Cardiac muscle cell (in vitro differentiated cells and primary cell): ENCODE results near the gene REPIN1. TPM values are rescaled to one million over a fixed set of nuclear protein-coding genes. Genes with fewer than 3 reads are reported as not detected.

ENCODE experiments used
- DNase-seq, 2 donors: peaks; one replicate each; pipeline versions ENCODE4 v3.0.0 to v3.0.0-alpha.2; 2010 to 2017; ENCODE audit warnings: low read depth in 1 of 2, low spot score in 1 of 2
- H3K27ac ChIP-seq: fragments of 200-600 bp; sonication (generic); 2 replicates; pipeline ENCODE4 v1.5.1; 2016
- H3K27me3 ChIP-seq: fragments of 200-600 bp; sonication (generic); 2 replicates; pipeline ENCODE4 v1.6.0; 2016; ENCODE audit warnings: control low read depth
- H3K36me3 ChIP-seq: fragments of 200-600 bp; sonication (generic); 2 replicates; pipeline ENCODE4 v1.5.1; 2016; ENCODE audit warnings: control low read depth
- H3K4me1 ChIP-seq: fragments of 200-600 bp; sonication (generic); 2 replicates; pipeline ENCODE4 v1.8.1; 2017; ENCODE audit warnings: low read depth, mild to moderate bottlenecking, mixed run types
- H3K4me3 ChIP-seq: fragments of 200-600 bp; sonication (generic); 2 replicates; pipeline ENCODE4 v1.5.1; 2016; ENCODE audit warnings: mild to moderate bottlenecking
- H3K9me3 ChIP-seq: fragments of 200-600 bp; sonication (generic); 2 replicates; pipeline ENCODE4 v1.5.1; 2017; ENCODE audit warnings: low read depth, mild to moderate bottlenecking, control low read depth
- CTCF ChIP-seq: IDR thresholded peaks from 2 replicates; pipeline ENCODE4 v1.5.1; 2012; ENCODE audit warnings: low read depth, mild to moderate bottlenecking, low read length
- polyA plus RNA-seq: library from polyadenylated mRNA; unstranded; fragments of >200 nt; fragmentation: Nextera tagmentation; extraction: Ambion mirVana; gene quantifications from 2 replicates; pipeline ENCODE4 v1.2.1, GENCODE V29; 2016
- total RNA-seq: library from RNA; depleted of rRNA; stranded (reverse); fragments of >200 nt; gene quantifications from 2 replicates; pipeline ENCODE4 v1.2.3, GENCODE V29; 2016

REPIN1 gene
- total and polyA plus RNA-seq, 2 experiments from 2014 or later, result 185 to 270 TPM

- TF ChIP-seq CTCF, result no peak
- no peak for DNase-seq
- H3K4me3 ChIP-seq, result no peak overlapping the region
Measured at GRCh38 chr7:150342121-150342408, 26.6 kb upstream of the REPIN1 start.

GRCh38 chr7:150343225-150343624, 25.4 kb upstream of the REPIN1 start:
- no peak for TF ChIP-seq CTCF
- no peaks in the 10 kb centered on the region for H3K9me3 ChIP-seq
- H3K27ac ChIP-seq, result no peak overlapping the region
- H3K27me3 ChIP-seq, result peaks cover 42% of the 10 kb centered on the region
- H3K36me3 ChIP-seq, result no peaks in the 10 kb centered on the region
- H3K4me1 ChIP-seq, result peaks cover 4% of the 10 kb centered on the region
- H3K4me3 ChIP-seq, result no peak overlapping the region
- DNase-seq, result no peak

More at GRCh38 chr7:150342121-150342408, 26.6 kb upstream of the REPIN1 start:
- Histone ChIP-seq H3K4me1 (peaks cover 4% of the 10 kb centered on the region), H3K27me3 (peaks cover 42% of the 10 kb centered on the region), H3K9me3 (no peaks in the 10 kb centered on the region), H3K27ac (no peak overlapping the region), H3K36me3 (no peaks in the 10 kb centered on the region)

- no peaks in the 10 kb centered on the region for H3K36me3 ChIP-seq
- H3K4me3 ChIP-seq, result no peak overlapping the region
- no peak for TF ChIP-seq CTCF
- H3K27ac ChIP-seq, result no peak overlapping the region
- no peaks in the 10 kb centered on the region for H3K9me3 ChIP-seq
- peaks cover 42% of the 10 kb centered on the region for H3K27me3 ChIP-seq
- no peak for DNase-seq
- peaks cover 4% of the 10 kb centered on the region for H3K4me1 ChIP-seq
Measured at GRCh38 chr7:150344299-150344698, 24.3 kb upstream of the REPIN1 start.

- Histone ChIP-seq H3K9me3 (no peaks in the 10 kb centered on the region), H3K4me3 (no peak overlapping the region), H3K27me3 (peaks cover 41% of the 10 kb centered on the region), H3K36me3 (no peaks in the 10 kb centered on the region), H3K4me1 (peaks cover 4% of the 10 kb centered on the region), H3K27ac (no peak overlapping the region)
- TF ChIP-seq CTCF, result no peak
- DNase-seq, result no peak
Measured at GRCh38 chr7:150345012-150345411, 23.6 kb upstream of the REPIN1 start.

- TF ChIP-seq CTCF, result no peak
- no peaks in the 10 kb centered on the region for H3K36me3 ChIP-seq
- no peak overlapping the region for H3K4me3 ChIP-seq
- no peaks in the 10 kb centered on the region for H3K4me1 ChIP-seq
- H3K27ac ChIP-seq, result no peak overlapping the region
- no peaks in the 10 kb centered on the region for H3K9me3 ChIP-seq
- peaks cover 22% of the 10 kb centered on the region for H3K27me3 ChIP-seq
- DNase-seq, result no peak
Measured at GRCh38 chr7:150346922-150347321, 21.7 kb upstream of the REPIN1 start.

GRCh38 chr7:150351587-150352194, 16.9 kb upstream of the REPIN1 start:
- Histone ChIP-seq H3K4me3 (no peak overlapping the region), H3K27ac (no peak overlapping the region), H3K36me3 (no peaks in the 10 kb centered on the region), H3K27me3 (no peaks in the 10 kb centered on the region), H3K4me1 (no peaks in the 10 kb centered on the region), H3K9me3 (no peaks in the 10 kb centered on the region)
- DNase-seq, result no peak
- TF ChIP-seq CTCF, result no peak
